COLO668 (cell line): Measurements from ENCODE around the gene BNIP3.
A peak's percentile ranks its signal among the peaks of the same experiment; 100 is the strongest.
"Not testable (repeated sequence)": the region's sequence is repeated elsewhere in the genome, so short reads cannot be mapped to it uniquely, and the experiment has no call there.

Experiments used
- DNase-seq: peaks from one replicate; lab custom pipeline; 2025; ENCODE audit not compliant: unreplicated experiment; lab: John Stamatoyannopoulos, UW

The BNIP3 gene

DNA sequence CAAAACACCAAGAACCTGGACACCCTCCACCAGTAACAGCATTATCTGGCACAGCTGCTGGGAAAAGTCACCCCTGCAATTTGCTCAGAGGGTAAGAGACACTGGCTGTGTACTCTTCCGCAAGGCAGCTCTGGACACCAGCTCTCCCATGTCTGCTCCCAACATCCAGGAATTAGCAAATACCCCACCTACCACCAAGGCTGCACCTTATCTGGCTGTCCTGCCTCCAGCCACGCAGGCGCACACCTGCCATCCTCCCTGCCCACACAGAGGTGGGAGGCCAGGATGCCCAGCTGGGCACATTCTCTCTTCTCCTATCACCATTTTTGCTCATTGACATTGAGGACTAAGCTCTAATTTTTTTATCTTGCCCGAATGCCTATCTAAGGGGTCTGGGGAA lies 20.3 kb upstream of the BNIP3 start:
- DNase-seq = no peak

DNA sequence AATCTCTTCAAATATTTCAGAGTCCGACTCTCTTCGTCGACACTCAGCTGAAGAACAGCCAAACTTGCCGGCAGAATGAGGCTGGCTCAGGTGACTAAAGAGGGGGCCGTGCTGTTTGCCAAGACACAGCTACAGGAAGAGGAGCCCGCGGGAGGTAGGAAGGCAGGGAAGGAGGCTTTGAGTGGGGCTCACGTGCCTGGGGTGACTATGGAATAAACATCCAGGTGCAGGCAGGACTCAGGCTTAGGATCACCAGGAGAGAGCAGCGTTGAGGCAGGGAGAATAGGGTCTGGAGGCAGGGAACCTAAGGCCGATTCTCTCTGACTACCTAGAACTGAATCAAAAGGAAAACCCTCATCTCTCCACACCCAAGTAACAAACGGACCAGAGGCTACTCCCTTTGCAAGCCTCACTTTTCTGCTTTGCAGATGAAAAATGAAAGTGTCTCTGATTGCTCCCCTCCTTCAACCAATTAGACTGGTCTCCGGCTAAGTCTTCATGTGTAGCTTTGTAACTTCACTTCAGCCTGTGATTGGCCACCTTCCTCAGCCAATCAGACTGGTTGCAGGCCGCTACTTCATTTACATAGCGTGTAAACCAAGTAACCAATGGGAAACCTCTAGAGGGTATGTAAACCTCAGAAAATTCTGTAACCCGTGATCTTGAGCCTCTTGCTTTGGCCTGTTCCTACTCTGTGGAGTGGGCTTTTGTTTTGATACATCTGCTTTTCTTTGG lies 19.7 kb upstream of the BNIP3 start:
- DNase-seq = peak; percentile 1

DNA sequence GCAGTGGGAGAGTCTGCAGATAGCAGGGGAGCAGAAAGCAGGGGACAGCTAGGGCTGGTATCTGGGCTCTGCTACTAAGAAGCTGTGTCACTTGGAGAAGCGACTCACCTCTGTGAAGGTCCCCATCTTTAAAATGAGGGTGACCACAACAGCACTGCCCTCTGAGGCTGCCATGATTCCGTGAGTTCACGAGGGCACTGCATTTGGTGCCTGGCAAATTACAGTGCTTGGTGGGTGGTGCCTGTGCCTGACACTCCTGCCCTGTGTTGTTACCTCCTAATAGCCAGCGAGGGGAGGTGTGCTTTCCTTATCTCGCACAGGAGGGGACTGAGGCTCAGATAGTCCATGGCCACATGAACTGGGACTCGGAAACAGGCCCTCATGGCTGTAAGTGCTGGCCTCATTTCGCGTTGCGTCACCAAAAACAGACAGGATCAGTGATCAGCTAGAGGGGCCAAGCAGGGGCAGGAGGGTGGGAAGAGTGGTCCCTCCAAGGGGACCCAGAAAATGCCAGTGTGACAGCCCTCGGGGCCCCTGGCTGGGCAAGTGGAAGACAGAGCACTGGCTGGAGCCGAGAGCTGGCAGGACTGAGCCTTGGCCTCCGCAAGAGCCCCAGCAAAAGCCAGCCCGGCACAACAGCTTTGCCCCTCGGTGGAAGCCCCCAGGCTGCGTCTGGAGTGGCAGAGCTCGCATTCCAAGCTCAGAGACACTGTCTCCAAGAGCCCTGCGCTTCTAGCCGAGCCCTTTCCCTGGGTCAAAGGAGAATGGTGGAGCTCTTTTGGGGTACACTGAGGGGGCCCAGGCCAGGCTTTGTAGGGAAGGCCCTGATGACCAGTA lies 17.3 kb upstream of the BNIP3 start:
- DNase-seq = no peak

DNA sequence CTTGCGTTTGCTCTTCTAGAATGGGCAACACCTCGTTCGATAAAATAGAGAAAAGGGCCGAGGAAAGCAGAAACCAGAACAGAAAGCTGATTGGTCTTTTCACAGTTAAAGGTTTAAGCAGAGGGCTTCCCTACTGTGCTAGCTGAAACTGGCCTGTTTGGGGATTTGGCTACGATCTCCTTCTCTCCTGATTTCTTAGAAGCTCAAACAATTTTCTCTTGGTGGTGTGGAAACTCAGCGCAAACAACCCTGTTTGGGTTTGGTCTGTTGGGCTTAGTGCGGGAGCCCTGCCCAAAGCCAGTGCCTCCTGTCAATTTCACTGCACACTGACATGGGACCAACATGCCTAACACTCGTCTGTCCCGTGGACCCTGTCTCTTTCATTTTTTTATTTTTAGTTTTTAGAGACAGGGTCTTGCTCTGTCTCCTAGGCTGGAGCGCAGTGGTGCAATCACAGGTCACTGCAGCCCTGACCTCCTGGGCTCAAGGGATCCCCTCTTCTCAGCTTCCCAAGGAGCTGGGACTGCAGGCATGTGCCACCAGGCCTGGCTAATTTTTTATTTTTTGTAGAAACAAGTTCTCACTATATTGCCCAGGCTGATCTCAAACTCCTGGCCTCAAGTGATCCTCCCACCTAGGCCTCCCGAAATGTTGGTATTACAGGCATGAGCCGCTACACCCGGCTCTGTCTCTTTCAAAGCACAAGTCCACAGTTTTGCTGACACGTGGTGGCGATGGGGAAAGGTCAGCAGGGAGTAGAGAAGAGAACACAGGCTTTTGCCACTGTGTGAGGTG lies 16.5 kb upstream of the BNIP3 start:
- no peak for DNase-seq

DNA sequence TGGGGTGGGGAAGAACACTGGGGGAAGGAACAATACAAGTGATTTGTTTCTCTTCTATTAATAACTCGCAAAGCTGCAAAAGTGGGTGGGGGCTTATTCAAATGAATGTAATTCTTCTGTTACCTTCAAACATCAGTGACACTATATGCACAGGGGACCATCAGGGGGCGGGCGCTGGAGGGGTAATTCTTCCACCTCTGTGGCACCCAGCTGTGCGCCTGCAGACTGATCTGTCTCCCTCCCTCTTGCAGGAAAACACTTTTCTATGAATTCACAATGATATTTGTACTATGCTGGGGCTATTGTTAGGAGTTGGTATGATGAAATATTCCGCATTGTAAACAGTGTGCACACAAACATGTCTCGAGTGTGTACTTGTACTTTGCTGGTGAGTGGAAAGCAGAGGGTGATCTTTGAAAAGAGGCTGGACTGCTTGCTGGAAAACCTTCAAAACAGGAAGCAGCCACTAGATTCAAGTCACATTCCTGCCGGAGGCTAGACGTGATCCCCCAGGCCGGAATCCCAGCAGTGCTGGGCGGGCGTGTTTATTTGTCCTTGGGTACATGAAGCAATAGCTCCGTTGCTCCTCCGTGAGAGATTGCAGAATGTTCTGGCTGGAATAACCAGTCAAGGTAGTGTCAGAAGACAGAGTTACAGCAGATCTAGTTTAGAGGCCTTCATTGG lies 15.8 kb upstream of the BNIP3 start:
- peak; percentile 35 for DNase-seq

DNA sequence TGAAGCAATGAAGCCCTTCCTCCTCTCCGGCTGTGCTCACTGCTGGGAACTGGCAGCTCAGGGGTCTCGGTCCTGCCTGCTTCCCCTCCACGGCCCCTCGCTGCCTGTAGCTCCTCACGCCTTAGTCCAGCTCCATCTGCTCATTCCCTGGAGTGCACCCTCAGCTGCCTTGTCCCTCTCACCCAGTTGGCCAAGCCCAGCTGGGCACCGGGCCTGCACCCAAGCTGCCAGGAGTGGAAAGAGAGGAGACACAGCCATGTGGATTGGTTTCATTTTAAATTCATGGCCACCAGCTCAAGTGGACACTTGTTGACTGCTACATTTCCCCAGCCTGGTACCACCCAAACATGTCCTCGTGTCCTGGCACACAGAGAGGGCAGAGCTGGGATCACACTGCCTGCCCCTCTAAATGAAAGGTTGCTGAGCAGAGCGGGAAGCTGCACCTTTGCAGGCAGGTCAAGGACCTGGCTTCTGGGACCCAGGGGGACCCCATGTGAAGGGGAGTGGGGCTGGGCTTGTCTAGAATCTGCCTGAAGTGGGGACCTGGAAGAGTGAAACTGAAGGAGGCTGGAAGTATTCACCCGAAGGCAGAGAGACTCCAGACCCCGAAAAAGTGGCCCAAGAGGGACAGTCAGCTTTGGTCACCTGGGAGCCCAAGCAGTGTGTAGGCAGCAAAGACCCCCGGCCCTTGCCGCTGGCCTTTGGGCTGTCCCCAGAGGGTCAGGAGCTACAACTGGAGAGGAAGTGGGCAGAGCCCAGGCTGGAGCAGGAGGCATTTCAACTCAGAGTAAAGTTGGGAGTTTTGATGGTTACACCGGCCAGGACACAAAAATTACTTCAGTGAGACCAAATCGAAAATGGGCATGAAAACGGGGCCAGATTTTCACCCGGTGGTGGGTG lies 15.0 kb upstream of the BNIP3 start:
- DNase-seq = no peak

DNA sequence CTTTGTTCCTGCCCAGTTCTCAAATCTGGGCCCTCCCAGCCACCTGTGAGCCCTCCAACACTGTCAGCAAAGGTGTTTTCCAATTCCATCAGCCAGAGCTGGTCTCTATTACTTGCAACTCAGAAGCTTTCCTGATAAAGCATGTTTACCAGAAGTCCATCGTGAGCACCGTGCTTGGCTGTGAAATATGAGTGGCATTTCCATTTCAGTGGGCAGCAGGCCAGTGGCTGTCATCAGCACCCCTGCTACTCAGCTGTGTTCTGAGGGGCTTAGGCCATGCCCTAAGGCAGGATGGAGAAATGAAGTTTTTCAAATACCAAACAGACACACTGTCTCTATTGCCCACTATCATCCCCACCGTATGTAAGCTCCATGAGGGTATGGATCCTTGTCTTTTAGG lies 12.7 kb upstream of the BNIP3 start:
- no peak for DNase-seq

DNA sequence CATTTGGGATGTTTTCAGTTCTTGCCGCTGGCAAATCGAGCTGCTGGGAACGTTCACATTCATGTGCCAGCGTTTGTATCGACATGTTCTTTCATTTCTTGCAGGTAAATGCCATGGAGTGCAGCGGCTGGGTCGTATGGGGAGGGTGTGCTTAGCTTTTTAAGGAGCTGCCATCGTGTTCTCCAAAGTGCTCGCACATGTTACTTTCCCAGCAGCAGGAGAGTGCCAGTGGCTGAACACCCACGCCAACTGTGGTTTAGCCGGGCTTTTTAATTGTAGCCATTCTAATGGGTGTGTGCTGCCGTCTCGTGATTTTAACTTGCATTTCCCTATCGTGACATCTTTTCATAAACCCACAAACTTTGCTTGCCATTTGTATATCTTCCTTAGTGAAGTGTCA lies 11.6 kb upstream of the BNIP3 start:
- no peak for DNase-seq

DNA sequence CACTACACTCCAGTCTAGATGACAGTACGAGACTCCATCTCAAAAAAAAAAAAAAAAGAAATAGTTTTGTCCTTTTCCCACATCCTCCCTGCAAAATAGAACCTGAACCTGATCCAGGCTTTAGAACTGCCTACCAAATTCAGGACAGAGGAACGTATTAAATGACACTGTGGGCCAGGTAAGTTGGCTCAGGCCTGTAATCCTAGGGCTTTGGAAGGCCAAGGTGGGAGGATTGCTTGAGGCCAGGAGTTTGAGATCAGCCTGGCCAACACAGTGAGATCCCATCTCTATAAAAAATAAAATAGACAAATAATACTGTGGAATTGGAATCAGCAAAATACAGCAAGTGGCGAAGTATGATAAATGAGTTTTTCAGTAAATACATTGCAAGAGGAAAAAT lies 10.0 kb upstream of the BNIP3 start:
- DNase-seq = no peak

DNA sequence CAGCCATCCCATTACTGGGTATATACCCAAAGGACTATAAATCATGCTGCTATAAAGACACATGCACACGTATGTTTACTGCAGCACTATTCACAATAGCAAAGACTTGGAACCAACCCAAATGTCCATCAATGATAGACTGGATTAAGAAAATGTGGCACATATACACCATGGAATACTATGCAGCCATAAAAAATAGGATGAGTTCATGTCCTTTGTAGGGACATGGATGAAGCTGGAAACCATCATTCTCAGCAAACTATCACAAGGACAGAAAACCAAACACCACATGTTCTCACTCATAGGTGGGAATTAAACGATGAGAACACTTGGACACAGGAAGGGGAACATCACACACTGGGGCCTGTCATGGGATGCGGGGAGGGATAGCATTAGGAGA lies 6.1 kb upstream of the BNIP3 start:
- DNase-seq = not testable (repeated sequence)

DNA sequence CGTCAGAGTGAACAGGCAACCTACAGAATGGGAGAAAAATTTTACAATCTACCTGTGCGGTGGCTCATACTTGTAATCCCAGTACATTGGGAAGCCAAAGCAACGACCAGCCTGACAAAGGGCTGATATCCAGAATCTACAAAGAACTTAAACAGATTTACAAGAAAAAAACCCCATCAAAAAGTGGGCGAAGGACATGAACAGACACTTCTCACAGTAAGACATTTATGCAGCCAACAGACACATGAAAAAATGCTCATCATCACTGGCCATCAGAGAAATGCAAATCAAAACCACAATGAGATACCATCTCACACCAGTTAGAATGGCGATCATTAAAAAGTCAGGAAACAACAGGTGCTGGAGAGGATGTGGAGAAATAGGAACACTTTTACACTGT lies 5.6 kb upstream of the BNIP3 start:
- DNase-seq = not testable (repeated sequence)

DNA sequence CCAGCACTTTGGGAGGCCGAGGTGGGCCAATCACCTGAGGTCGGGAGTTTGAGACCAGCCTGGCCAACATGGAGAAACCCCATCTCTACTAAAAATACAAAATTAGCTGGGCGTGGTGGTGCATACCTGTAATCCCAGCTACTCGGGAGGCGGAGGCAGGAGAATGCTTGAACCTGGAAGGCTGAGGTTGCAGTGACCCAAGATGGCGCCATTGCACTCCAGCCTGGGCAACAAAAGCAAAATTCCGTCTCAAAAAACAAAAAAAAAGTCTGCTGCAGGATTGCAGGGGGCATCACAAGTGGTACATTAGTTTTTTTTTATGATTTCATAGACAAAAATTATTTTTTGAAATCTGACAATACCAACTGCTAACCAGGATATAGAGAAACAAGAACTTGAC lies 5.1 kb upstream of the BNIP3 start:
- not testable (repeated sequence) for DNase-seq

DNA sequence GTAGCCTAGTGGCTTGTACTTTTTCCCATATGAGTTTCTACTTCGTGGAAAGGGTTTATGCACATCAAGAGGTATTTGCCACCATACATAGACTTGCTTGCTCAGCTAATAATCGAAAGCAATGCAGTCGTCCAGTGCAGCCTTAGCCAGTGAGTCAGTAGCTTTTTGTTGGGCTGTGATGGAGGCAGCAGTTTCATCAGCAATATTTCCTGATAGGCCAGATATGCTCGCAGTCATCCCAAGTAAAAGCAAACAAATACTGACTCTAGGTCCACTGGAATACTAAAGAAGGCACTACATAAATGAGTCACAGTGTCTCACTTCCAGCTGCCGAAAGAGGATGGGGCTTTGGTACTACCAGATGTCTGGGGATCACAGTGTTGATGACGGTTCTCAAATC lies 2.1 kb upstream of the BNIP3 start:
- peak; percentile 8 for DNase-seq

DNA sequence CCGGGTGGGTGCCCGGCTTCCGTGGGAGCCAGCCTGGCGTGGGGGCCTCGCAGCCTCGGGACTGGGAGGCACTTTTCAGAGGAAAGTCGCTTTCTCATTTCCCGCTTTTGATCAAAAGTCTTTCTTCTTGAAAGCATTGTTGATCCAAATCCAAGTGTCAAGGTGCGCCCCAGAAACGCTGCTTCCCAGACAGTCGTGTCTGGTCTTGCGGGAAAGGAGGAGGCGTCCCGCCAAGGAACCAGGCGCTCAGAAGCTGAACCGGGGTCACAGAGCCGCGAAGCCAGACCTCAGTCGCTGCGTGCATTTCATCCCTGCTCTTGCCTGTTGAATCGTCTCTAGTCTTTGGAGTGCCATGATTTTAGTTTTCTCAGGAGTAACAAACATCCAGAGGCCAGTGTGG lies 1.1 kb upstream of the BNIP3 start:
- DNase-seq = no peak

DNA sequence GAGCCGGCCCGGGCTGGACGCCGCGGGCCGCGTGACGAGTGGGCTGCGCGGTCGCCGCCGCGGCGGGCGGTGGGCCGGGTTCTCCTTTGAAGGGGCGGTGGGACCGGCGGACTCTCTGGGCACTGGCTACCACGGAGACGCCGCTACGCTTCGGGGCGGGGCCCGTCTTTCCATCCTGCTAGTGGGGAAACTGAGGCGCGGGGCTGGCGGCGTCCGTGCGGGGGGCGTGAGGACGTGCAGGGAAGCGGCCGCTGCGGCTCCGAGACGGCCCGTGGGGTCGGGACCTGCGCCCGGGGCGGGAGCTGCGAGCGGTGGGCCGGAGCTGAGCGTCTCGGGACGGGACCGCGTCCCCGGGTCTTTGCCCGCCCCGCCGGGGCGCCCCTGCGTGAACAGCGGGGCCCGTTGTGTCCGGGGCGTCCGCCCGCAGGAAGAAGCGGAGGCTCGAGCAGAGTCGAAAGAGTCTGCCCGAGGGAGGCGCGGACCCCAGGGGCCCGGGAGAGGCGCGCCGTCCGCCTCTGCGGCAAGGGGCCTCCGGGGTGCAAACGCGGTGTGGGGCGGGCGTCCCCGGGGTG lies 548 bp upstream of the BNIP3 start:
- no peak for DNase-seq

DNA sequence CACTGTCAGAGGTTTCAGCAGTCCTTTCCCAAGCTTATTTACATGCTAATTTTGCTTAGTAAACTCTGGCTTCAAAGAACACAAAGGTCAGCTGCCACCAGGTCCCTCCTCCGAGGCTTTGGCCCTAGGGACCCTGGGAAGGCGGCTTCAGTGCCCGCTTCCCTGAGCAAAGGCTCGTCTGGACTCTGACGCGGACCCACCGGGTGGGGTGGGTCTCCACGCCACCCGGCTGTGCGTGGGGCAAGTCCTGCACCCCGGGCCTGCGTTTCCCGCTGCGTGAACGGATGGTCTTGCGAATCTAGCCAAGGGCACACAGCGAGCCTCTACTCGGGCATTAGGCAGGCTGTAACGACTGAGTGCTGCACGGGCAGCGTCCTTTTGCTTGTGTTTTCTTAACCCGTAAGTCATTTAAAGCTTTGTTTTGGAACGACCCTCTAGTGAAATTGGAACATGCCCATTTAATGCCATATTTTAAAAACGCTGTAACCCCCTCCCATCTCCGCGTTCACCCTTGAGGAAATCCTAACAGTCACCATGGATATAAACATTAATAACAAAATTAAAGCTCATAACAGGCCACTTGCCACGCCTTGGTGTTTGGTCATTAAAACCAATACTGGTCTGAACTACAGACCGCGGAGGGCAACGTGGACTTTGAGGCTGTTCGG lies 828 bp downstream of the BNIP3 start:
- peak; percentile 10 for DNase-seq

DNA sequence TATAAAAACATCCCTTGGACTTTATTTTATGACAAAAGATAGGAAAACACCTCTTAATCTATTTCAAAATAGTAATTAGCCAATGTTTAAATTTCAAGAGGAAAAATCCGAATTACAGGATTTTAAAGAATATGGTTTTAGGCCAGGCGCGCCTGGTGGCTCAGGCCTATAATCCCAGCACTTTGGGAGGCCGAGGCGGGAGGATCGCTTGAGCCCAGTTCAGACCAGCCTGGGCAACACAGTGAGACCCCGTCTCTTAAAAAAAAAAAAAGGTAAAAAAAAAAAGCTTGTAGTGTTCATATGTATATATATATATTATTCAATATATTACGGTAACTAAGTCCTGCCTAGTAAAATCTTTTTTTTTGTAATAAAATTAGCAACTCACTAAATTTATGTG lies 1.4 kb downstream of the BNIP3 start:
- DNase-seq = no peak

DNA sequence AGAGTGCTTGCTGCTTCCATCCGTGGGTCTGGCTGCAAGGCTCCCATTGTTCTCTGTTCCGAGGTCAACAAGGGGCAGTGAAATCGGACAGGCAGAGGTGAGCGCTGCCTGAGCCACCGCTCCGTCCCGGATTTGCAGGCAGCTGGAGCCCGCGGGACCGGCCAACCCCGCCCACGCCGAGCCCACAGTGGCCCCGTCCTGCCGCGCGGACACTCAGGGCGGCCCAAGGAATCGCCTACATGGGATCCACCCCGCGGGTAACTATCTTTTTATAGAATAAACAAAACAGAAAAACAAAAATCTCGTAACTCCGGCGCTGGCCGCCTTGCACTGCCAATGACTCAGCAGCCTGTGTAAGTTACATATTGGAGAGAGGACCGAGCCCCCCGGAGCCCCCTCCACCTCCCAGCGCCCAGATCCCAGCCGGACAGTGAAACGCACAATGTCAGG lies 1.9 kb downstream of the BNIP3 start:
- DNase-seq = peak; percentile 8

DNA sequence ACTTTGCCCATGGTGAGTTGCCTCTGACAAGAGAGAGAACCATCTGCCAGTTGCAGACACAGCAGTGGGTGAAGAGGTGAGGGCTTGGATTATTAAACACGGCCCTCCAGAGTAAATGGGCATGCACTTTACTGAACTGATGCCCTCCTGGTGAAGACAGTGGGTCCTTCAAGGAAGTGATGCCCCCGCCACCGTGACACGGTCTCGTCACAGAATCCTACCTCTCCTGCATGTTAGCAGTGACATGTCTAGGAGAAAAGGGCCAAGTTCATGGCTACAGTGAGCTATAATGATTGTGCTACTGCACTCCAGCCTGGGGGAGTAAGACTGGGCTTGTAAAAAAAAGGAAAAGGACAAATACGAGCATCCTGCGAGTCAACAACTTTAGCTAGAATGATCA lies 2.4 kb downstream of the BNIP3 start:
- DNase-seq = no peak
